Gastrocnemius medialis (tissue), 4 donors: ENCODE results near the gene EGF.

ENCODE experiments used
- CTCF ChIP-seq, 5 experiments: fragments of 450-650 bp in 3 of 5; fragments of 200-600 bp in 2 of 5; sonication (generic) in 2 of 5; IDR thresholded peaks in 4 of 5; conservative IDR thresholded peaks in 1 of 5; 1 replicate in 4 of 5; 2 replicates in 1 of 5; pipeline ENCODE4 v1.5.1; 2016 to 2019; ENCODE audit warnings: antibody characterized with exemption in 5 of 5, mild to moderate bottlenecking in 3 of 5, moderate library complexity in 3 of 5
- POLR2A ChIP-seq, 2 donors: fragments of 450-650 bp; IDR thresholded peaks; one replicate each; pipeline ENCODE4 v1.6.1; 2017; ENCODE audit warnings: antibody characterized with exemption in 2 of 2, mild to moderate bottlenecking in 2 of 2, moderate library complexity in 2 of 2

GRCh38 chr4:109967798-109968520 is 55.3 kb downstream of the EGF start:
- TF ChIP-seq POLR2A (IDR thresholded peaks at IDR 0.05) (no peak), CTCF (IDR thresholded peaks at IDR 0.05 in 4 of 5, conservative IDR thresholded peaks at IDR 0.05 in 1 of 5) (no peak)
